NOMO-1 treated with DMSO at 0.1 percent for 48 hours (cell line): ENCODE results near the gene FAM47E.

Experiments
- DNase-seq: peaks from one replicate; lab custom pipeline; 2025; ENCODE audit not compliant: unreplicated experiment; lab: John Stamatoyannopoulos, UW

The FAM47E gene, protein sequence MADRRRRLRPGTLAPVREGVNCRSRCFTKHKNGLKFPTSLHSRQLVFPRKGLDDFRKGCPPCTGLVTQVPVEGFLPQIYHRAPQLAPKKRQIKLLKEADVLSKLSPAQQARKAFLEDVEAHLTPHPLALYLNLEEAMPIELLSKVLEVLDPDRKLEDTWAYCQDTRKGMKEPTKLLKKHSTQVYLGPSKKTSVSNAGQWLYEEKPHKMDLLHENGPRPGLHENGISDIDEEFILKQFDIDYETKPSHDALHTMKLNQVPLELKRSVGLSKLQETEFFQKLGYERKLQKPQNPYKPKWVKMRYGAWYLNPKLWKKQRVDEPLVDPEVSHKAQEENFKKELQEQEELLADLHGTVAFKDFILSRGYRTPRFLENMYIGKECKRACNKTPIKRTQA

DNA sequence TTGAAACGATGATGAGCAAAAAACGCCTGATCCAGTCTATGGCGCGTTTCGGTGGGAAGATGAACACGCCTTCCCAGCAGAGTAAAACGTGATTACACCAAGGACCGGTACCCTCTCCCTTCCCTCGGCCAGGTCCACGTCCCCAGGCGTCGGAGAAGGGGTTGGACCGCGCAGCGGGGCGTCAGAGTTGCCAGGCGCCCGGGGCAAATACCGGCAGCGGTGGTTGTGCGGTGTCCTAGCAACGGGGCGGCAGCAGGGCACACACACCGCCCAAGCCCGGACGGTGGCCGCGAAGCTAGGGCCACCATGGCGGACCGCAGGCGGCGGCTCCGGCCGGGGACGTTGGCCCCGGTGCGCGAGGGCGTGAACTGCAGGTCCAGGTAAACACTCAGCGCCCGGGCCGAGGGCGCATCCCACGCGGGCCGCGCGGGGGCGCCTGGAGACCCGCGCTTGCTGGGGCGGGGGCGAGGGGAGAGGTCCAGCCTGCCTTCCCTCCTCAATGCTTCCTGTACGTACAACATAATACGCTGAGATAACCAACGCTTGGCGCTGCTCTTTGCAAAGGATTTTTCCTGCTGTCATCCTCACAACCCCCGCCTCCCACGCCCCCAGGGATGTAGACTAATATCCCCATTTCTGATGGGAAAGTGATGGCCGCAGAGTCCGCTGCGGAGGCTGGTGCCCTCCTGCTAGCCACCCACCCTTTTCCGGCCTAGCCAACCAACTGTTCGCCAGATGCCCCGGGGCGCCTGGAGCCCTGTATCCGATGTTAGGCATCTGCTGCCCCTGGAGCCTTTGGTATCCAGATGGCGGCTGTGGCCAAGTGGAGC is at the start of gene FAM47E:
TSS of gene FAM47E (plus strand) at position 281 of the 830 bp plus-strand sequence. CDS start at position 307, 26 bp downstream.
- DNase-seq = peak; percentile 44

DNA sequence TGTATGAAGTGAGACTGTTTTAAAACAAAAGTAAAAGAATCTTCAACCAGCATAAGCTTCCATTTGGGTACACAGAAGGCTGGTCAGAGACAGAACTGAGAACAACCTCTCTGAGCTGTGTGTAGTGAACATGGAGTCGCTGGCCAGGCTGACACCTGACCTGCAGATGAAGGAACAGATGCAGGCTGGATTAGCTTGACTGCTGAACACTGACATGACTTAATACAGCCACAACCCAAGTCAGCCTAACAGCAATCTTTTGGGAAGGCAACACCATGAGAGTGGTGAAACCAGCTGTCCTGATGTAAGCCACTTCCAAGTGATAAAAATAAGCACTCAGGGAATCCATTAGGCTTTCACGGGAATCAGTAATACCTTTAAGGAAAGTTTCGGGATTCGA is 48.0 kb upstream of the FAM47E start:
- no peak for DNase-seq

DNA sequence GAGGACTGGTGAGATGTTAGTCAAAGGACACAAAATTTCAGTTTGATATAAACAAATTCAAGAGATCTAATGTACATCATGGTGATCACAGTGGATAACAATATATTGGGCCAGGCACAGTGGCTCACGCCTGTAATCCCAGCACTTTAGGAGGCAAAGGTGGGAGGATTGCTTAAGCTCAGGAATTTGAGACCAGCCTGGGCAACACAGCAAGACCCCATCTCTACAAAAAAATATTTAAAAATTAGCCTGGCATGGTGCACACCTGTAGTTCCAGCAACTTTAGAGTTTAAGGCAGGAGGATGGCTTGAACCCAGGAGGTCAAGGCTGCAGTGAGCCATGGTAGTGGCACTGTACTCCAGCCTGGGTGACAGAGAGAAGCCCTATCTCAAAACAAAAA is 46.6 kb upstream of the FAM47E start:
- DNase-seq = no peak

DNA sequence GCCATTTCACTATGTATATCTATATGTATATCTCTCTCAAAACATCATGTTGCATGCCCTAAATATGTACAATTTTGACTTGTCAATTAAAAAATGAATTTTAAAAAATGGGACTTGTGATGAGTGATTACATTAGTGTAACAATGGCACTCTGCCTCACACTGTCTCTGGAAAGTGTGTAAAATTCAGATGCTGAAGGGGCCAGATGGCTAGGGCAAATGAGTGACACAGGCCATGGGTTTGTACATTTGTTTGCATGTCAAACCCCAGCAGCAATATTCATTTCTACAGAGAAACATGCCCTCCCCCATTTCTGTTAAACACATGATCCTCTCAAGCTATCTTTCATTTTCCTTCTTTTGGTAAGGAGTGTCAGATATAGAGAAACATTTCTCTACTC is 46.0 kb upstream of the FAM47E start:
- no peak for DNase-seq

DNA sequence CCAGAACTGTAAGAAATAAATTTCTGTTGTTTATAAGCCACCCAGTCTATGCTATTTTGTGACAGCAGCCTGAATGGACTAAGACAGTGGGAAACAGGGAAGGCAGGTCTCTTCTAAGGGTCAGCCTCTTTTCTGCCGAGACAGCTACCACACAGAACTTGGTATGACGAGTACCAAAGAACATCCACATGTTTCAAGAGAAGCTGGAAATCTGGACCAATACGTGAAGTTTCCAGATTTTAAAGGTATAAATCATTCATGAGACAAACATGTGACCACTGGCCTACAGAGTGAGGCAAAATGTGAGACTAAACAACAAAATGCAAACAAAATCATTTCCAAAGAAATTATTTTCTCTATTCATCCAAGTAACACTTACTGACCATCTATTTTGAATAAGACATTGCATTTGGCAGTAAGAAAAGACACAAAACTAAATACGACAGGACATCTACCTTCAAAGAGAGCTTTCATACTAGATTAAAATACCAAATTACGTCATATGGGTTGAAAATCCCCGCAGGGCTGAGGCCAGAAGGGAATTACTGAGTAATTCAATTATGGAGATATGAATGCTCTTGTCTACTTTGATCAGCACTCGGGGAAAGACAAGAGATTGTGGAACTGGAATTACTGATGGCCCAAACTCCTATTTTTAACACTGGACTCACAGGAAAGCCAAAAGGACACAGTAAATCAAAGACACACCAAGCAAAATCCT is 45.1 kb upstream of the FAM47E start:
- DNase-seq = no peak

DNA sequence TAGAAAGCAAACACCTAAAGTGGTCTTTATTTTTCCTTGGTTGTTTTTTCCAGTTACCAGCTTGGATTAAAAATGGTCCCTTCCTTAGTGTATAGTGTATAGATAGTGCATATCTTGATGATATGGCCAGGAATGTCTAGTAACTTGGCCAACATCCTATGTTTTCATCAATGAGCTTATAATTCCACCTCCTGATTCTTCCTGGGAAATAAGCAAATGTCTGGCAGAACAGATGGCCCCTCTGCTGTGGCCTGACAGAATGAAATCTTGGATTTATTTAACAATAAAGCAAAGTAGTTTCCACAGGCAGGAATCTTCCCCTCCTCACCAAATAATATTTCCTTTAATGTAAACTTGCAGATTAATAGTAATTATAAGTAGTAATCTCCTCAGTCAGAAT is 44.0 kb upstream of the FAM47E start:
- DNase-seq = no peak

DNA sequence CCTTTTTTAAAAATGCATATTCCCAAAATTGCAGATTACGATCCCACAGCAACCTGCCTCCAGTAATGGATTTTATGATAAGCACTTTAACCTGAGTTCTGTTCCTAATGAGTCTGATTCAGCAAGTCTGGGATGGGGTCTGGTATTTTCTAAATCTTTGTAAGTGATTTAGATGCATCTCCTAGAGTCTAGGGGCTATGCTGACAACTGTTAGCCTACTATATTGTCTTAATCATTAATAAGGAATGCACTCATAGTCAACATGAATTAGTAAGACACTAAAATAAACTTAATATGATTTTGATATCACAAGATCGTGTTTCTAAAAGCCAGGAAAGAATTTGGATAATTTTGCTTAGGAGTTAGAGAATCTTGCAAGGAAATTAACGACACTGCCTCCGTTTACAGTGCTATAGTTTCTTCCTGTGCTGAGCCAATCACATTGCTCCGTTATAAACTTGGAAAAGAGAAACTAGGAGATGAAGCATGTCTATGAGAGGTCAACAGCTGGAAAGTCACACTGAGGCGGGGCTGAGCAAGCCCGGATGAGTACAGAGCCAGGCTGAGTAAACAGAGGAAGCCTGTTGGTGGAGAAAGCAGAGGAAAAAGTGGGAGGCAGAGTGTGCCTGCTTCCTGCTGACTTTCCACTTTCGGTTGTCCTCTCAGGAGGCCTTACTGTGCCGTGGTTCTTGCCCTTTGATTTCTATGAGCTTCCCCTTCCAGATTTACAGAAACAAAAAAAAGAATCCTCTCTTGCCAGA is 43.3 kb upstream of the FAM47E start:
- DNase-seq = no peak

DNA sequence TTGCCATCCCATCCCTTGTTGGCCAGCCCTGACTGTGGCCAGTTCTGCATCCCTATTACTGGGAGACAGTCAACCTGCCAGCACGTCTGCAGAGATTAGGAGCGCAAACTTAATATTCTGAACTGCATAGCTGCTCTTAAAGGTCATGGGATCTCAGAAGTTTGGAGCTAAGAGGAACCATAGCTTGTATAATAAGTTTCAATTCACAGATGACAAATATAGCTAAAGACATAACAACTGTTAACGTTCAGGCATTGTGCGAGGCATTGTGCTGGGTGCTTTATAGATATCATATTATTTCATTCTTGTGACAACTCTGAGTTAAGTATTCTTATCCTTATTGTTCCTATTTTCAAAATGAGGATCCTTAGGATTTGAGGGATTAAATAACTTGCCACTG is 41.6 kb upstream of the FAM47E start:
- no peak for DNase-seq

DNA sequence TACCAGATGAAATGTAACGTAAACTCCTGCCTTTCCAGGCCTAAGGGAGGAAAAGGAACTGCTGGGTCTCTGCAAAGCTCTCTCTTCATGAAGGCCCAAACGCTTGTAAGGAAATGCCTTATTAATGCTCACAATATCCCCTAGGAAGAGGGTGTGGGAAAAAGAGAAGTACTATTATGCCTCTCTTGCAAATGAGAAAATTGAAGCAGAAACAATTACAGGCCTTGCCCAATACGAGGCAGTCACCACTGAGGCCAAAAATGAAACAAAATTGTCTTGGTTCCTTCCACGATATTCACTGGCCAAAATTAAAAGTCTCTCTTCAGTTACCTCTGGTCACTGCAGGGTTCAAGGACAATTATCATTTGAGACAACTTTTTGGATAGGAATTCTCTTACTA is 41.1 kb upstream of the FAM47E start:
- peak; percentile 74 for DNase-seq

DNA sequence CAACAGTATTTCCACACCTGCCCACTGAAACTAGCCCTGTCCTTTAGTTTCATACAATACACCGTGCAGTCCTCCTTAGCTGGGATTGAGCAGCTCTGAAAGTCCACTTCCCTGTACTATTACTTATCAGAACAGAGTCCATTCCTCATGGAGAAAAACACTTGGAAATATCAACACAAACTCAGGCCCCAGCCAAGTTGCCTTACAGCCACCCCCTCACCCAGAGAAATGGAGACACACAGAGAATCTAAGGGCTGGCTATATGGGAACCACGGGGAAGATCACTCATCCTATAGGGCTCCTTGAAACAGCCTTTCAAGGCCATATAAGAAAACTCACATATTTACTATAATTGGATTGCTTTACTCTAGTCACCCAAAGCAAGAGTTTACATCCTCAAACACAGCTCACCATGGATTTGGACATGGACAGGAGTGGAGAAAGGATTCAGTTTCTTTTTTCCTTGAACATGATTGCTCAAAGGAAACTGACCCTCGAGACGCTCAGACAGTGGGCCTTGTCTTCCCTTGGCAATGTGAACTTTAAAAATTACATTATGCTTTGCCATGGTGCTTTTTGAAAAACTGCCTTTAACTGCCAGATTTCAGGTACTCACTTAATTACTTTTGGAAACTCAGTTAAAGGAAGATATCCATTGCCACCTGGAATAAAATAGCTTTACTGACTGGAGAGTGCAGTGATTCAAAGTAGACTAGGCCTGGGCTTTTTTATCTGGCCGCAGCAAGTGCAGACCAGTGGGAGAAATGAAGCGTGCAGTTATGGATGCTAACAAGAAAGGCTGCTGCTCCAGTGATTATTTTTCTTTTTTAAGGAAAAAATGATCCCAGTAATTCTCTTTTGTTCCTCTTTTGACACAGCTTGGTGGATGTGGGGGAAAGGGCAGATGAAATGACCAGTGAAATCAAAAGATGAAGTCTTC is 39.5 kb upstream of the FAM47E start:
- DNase-seq = no peak

DNA sequence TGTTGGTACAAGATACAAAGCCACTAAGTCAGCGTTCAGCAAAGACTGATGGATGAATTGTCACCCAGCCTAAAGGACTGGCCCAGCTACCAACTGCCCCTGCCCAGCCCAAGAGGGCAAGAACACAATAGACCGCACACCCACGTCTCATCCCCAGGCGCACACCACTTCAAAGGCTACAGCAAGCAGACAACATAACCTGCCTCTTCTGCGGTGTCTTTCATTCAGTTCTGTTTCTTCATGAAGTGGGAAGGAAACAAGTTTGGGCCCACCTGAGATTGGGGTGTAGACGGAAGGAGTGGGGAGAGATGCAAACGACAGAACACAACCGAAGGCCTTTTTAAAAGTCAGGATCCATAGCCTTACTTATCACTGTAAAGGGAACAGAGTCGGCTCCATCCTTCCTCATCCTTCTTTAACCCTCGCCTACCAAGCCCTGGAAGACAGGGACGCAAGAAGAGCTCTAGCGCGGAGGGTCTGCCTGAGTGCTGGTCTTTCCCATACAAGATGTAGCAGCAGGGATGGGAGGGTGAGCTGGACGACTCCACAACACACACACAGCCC is 38.6 kb upstream of the FAM47E start:
- no peak for DNase-seq

DNA sequence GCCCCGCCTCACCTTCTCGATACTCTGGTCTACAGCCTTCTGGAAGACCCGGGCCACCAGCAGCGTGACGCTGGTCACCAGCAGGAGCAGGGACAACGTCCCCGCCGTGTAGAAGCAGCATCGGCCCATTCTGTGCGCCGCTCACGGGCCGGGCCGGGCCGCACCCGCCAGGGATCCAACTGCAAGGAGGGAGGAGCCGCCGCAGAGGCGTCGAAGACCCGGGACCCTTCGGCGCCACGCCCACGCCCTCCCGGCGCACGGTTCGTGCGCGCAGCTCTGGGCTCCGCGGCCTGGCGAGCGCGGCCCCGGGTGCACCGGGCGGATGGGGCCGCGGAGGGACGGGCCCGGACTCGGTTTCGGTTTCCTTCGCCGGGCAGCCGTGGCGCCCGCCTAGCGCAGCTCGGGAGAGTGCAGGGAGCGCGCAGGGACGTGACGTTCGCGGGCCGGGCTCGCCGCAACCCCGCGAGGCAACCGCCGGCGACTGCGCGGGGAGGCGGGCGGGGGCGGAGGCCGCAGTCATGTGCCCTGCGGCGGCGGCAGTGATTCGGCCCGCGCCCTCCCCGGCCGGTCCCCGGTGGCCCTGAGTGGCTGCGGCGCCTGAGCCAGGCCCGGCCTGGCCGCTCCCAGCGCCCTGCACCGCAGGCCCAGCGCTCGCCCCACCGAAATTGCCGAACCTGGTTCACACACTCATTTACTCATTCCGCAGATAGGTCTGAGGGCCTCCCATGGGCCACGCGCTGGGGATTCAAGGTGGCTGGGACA is 37.9 kb upstream of the FAM47E start, which contains the start of gene SCARB2:
TSS of gene SCARB2 (minus strand) at position 410 of the 762 bp plus-strand sequence. CDS start at position 129, 281 bp downstream.
- peak; percentile 73 for DNase-seq

DNA sequence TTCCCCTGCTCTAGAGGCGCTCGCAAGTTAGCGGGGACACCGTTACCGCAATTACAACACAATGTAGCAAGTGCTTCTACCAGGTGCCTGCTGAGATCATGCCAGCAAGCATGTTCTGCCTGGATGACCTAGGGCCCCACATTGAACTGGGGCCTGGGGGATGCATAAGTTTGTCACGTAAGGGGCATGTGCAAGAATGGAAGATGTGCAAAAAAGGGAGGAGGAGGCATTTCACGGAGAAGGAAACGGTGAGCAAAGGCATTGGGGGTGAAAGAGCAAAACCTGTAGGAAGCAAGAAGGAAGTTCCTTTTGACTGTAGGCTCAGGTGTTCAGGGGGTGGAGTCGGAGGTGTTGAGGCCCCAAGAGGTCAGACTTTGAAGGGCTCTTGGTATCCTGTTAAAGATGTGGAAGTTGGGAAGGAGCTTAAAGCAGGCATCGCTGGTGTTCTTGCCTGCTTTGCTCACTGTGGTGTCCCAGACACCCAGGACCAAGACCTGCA is 37.3 kb upstream of the FAM47E start:
- DNase-seq = peak; percentile 62

DNA sequence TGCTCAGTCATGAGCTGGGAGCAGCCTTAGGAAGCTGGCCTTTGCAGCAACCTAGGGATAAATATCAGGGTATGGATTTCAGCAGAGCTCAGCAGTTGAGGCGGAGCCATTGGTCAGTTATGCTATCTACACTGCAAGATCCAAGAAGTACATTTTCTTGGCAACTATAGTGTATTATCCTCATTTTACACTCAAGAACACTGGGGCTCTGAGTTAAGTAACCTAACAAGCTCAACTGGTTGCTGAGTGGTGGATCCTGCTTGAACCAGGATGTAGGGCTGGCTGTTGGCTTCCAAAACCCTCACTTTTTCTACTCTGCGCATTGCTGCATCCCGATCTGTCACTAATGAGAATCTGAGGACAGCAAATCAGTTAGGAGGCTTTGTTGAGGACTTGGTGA is 36.4 kb upstream of the FAM47E start:
- no peak for DNase-seq

DNA sequence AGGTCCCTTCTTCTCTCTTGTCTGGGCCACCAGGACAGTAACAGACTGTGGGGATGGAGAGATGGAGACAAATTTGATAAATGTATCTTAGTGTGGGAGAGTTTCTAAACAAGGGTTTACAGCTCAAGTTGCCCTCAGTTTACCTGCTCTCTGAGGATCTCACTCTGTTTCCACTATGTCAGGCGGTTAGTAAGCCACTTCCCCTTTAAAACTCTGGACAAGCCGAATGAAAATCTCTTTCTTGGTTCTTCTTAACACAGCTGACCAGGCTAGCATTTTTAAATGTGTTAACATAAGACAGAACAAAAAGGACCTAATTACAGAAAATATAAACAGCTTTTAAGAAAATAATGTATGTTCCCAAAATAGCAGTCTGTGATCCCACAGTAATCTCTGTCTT is 35.0 kb upstream of the FAM47E start:
- no peak for DNase-seq

DNA sequence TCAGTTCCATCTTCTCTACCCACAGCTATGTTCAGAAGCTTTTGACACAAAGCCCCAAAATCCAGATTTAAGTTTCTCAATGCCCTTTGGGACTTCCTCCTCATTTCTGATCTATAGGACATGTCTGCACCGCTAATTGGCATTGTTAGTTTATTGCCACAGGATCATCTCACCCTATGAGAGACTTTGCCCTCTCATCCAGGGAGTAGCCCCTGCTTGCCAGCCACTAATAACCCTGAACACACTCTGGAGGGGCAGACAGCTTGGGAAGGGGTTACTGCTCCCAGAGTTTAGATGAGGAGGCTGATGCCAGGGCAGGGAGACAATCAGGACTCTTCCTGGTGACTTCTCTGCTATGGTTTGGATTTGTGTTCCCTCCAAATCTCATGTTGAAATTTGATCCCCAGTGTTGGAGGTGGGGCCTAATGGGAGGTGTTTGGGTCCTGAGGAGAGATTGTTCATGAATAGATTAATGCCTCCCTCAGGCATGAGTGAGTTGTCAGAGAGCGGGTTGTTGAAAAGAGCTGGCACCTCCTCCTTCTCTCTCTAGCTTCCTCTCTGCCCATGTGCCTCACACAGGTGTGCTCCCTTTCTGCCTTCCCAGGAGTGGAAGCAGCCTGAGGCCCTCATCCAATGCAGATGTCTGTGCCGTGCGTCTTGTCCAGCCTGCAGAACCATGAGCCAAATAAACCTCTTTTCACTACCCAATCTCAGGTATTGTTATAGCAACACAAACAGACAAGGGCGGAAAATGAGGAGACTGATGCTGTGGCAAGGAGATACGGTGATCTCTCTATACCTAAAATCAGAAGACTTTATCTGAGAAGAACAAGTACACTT is 34.3 kb upstream of the FAM47E start:
- no peak for DNase-seq

DNA sequence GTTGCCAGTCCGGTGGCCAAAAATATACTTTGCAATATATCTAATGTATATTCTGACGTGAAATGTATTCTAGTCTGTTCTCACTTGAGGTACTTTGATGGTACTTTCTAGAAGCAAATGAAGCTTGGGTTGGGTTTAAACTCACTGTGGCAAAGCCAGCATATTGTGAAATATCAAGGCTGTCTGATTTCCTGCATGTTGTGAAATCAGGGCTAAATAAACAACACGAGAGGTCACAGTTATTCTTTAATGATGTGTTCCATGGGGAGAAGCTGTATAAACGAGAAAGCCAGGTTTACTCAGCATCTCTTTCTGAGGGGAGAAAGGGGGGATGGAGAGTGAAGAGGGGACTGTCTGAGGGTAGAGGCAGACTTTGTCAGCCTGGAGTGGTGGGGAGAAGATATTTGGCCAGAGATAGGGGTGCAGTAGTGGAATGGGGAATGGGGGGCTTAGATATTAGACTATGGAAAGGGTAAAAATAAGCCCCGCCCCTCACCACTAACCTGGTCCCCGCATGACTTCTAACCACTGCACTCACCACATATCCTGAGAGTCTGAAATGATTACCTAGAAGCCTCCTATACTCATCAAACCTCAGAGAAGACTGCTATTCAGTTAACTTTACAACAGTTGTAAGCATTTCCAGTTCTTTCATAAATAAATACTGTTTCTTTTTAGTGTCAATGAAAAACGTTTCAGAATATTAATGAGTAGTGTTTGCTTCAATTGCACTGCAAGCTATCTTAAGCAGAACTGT is 32.0 kb upstream of the FAM47E start:
- DNase-seq = peak; percentile 65
